Gastroesophageal sphincter (tissue), 3 donors: ENCODE measurements around the gene TARDBP.
"Not testable (repeated sequence)": the region's sequence is repeated elsewhere in the genome, so short reads cannot be mapped to it uniquely, and the experiment has no call there.

Source experiments
- EP300 ChIP-seq: sonication (generic); formaldehyde crosslinking; IDR thresholded peaks from one replicate; pipeline ENCODE4 v1.6.1; 2017; ENCODE audit warnings: antibody characterized with exemption, mild to moderate bottlenecking
- POLR2A ChIP-seq, 2 donors: fragments of 450-650 bp; IDR thresholded peaks; one replicate each; pipeline ENCODE4 v1.6.1; 2017; ENCODE audit warnings: antibody characterized with exemption in 2 of 2, mild to moderate bottlenecking in 2 of 2, moderate library complexity in 1 of 2
- POLR2AphosphoS5 ChIP-seq: sonication (generic); formaldehyde crosslinking; IDR thresholded peaks from one replicate; pipeline ENCODE4 v1.6.1; 2017; ENCODE audit warnings: antibody characterized with exemption
- TF ChIP-seq, protein P1 (sequence below), 4 experiments: fragments of 200-600 bp in 2 of 4; fragments of 450-650 bp in 2 of 4; sonication (generic) in 1 of 4; IDR thresholded peaks; one replicate each; pipeline ENCODE4 v1.5.1; 2017 to 2019; ENCODE audit warnings: antibody characterized with exemption in 4 of 4, mild to moderate bottlenecking in 2 of 4, moderate library complexity in 2 of 4

DNA sequence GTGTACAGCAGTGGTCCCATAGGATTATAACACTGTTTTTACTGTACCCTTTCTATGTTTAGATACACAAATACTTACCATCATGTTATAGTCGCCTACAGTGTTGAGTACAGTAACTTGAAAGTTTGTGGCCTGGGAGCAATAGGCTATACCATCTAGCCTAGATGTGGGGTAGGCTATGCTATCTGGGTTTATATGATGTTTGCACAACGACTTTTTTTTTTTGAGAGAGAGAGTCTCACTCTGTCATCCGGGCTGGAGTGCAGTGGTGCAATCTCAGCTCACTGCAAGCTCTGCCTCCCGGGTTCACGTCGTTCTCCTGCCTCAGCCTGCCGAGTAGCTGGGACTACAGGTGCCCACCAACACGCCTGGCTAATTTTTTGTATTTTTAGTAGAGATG lies 6.9 kb downstream of the TARDBP start:
- TF ChIP-seq, protein P1, sequence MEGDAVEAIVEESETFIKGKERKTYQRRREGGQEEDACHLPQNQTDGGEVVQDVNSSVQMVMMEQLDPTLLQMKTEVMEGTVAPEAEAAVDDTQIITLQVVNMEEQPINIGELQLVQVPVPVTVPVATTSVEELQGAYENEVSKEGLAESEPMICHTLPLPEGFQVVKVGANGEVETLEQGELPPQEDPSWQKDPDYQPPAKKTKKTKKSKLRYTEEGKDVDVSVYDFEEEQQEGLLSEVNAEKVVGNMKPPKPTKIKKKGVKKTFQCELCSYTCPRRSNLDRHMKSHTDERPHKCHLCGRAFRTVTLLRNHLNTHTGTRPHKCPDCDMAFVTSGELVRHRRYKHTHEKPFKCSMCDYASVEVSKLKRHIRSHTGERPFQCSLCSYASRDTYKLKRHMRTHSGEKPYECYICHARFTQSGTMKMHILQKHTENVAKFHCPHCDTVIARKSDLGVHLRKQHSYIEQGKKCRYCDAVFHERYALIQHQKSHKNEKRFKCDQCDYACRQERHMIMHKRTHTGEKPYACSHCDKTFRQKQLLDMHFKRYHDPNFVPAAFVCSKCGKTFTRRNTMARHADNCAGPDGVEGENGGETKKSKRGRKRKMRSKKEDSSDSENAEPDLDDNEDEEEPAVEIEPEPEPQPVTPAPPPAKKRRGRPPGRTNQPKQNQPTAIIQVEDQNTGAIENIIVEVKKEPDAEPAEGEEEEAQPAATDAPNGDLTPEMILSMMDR (IDR thresholded peaks at IDR 0.05) = not testable (repeated sequence)
- not testable (repeated sequence) for TF ChIP-seq POLR2A (IDR thresholded peaks at IDR 0.05); POLR2AphosphoS5; EP300
